Psoas muscle (tissue), 8 donors: Measurements from ENCODE around the gene ZNF691. TPM values are rescaled to one million over a fixed set of nuclear protein-coding genes. Genes with fewer than 3 reads are reported as not detected.
"Not testable (repeated sequence)": the region's sequence is repeated elsewhere in the genome, so short reads cannot be mapped to it uniquely, and the experiment has no call there.

ENCODE experiments used
- ATAC-seq, 4 donors: fragments of 200-7000 bp; cut with Tn5 transposase; one replicate each; pipeline ENCODE4 v1.9.1; 2020; ENCODE audit warnings: moderate library complexity in 3 of 4, mild to moderate bottlenecking in 2 of 4
- DNase-seq, 2 donors: peaks; one replicate each; pipeline ENCODE4 v3.0.0-alpha.2; 2020
- H3K27ac ChIP-seq: fragments of 200-600 bp; one replicate; pipeline ENCODE4 v1.8.0; 2022
- H3K27me3 ChIP-seq, 3 donors: fragments of 200-600 bp in 1 of 3; one replicate each; pipeline versions ENCODE4 v1.6.1 to v1.8.0; 2013 to 2022; ENCODE audit warnings: low read length in 2 of 3, mild to moderate bottlenecking in 2 of 3, moderate library complexity in 1 of 3; ENCODE audit not compliant: insufficient read depth in 3 of 3
- H3K36me3 ChIP-seq, 2 donors: fragments of 200-600 bp in 1 of 2; one replicate each; pipeline versions ENCODE4 v1.6.1 to v1.8.0; 2013 to 2022; ENCODE audit warnings: low read depth in 1 of 2, mild to moderate bottlenecking in 1 of 2, moderate library complexity in 1 of 2; ENCODE audit not compliant: insufficient read depth in 1 of 2
- H3K4me1 ChIP-seq: fragments of 200-600 bp; one replicate; pipeline ENCODE4 v1.8.0; 2022
- H3K4me3 ChIP-seq: fragments of 200-600 bp; one replicate; pipeline ENCODE4 v1.8.0; 2022; ENCODE audit warnings: mild to moderate bottlenecking
- H3K9me3 ChIP-seq: fragments of 200-600 bp; one replicate; pipeline ENCODE4 v1.8.0; 2022
- CTCF ChIP-seq: fragments of 200-600 bp; IDR thresholded peaks from one replicate; pipeline ENCODE4 v1.8.0; 2022; ENCODE audit warnings: antibody characterized with exemption
- WGBS, 3 donors: extraction: QIAGEN DNeasy Blood & Tissue Kit; methylation state at CpG; one replicate each; pipeline versions ENCODE4 v1.1.6 to v1.1.7; 2013; 5-methylcytosine and 5-hydroxymethylcytosine counted together
- intact Hi-C, 2 donors: fragments of 100-400 bp; cut with DNase I; formaldehyde crosslinking; loops; one replicate each; pipeline versions ENCODE4 v1.11.0 to v1.14.2; 2022
- polyA plus RNA-seq, 3 donors: library from polyadenylated mRNA; stranded (reverse); fragments of 200-250 nt; gene quantifications; one replicate each; pipeline ENCODE4 v1.2.3, GENCODE V29; 2013
- total RNA-seq, 4 donors: library from RNA; stranded (reverse); fragmentation: NEBNext Ultra II Directional in 2 of 4; extraction: Animal tissue kit (Norgen Biotek cat#: 25700) in 2 of 4; gene quantifications; one replicate each; pipeline versions ENCODE4 v1.2.1 to v1.2.4, GENCODE V29; 2021 to 2023
- donor health status: healthy with polysubstance abuse.
- donor health status: DM: no; HTN: no; CAD: no; lungs with moderate emphysema.
- donor health status: Bipolar disorder and iron deficiency.
- donor health status: healthy.
- donor health status: DM: yes; HTN: yes; CAD: no.
- donor health status: DM: no; HTN: no; CAD: no.
- donor health status: DM: no; HTN: no; CAD: no.
- donor health status: DM: yes; HTN: yes; CAD: no.

The ZNF691 gene
- total and polyA plus RNA-seq, 7 donors: 4.8 to 10.8 (median 7.0) TPM

GRCh38 chr1:42851420-42851819 is 5.0 kb downstream of the ZNF691 start:
- Histone ChIP-seq H3K27me3 (no peaks in the 10 kb centered on the region), H3K4me1 (peaks cover 13% of the 10 kb centered on the region), H3K4me3 (no peak overlapping the region), H3K9me3 (no peaks in the 10 kb centered on the region), H3K27ac (no peak overlapping the region), H3K36me3 (peaks cover 3 to 33% of the 10 kb centered on the region in 2 donors)
- no peak for ATAC-seq
- DNase-seq: no peak
- no peak for TF ChIP-seq CTCF
- 98 to 99% (median 99%) methylated on average over 15 of the region's 15 CpGs for WGBS, 3 donors
- intact Hi-C loops: no loop called here

- intact Hi-C loops: no loop called here
- H3K27me3 ChIP-seq: no peaks in the 10 kb centered on the region
- ATAC-seq: no peak
- H3K9me3 ChIP-seq: no peaks in the 10 kb centered on the region
- no peak overlapping the region for H3K27ac ChIP-seq
- H3K36me3 ChIP-seq: peaks cover 3 to 33% of the 10 kb centered on the region in 2 donors
- TF ChIP-seq CTCF: no peak
- no peak overlapping the region for H3K4me3 ChIP-seq
- 79 to 88% (median 84%) methylated on average over 2 of the region's 2 CpGs for WGBS, 3 donors
- peaks cover 13% of the 10 kb centered on the region for H3K4me1 ChIP-seq
- DNase-seq: no peak
These were observed 5.7 kb downstream of the ZNF691 start for GRCh38 chr1:42851960-42852607.

GRCh38 chr1:42852608-42852980 is 6.2 kb downstream of the ZNF691 start:
- no peak overlapping the region for H3K4me3 ChIP-seq
- H3K4me1 ChIP-seq: peaks cover 8% of the 10 kb centered on the region
- DNase-seq (no peak), ATAC-seq (no peak)
- TF ChIP-seq CTCF: no peak
- 41 to 50% (median 46%) methylated on average over 2 of the region's 2 CpGs for WGBS, 3 donors
- intact Hi-C loops: no loop called here
- H3K9me3 ChIP-seq: no peaks in the 10 kb centered on the region
- peaks cover 3 to 33% of the 10 kb centered on the region in 2 donors for H3K36me3 ChIP-seq
- no peak overlapping the region for H3K27ac ChIP-seq
- no peaks in the 10 kb centered on the region for H3K27me3 ChIP-seq

- peaks cover under 1% of the 10 kb centered on the region for H3K4me1 ChIP-seq
- H3K27me3 ChIP-seq: no peaks in the 10 kb centered on the region
- intact Hi-C loops: no loop called here
- DNase-seq: no peak
- TF ChIP-seq CTCF: no peak
- ATAC-seq: no peak
- WGBS, 3 donors: 56 to 72% (median 57%) methylated on average over 6 of the region's 6 CpGs
- peaks cover 3 to 33% of the 10 kb centered on the region in 2 donors for H3K36me3 ChIP-seq
- H3K9me3 ChIP-seq: no peaks in the 10 kb centered on the region
- no peak overlapping the region for H3K4me3 ChIP-seq
- H3K27ac ChIP-seq: no peak overlapping the region
These were observed 6.9 kb downstream of the ZNF691 start for GRCh38 chr1:42853116-42853884.

- intact Hi-C loops, H3K36me3 ChIP-seq, ATAC-seq, H3K27ac ChIP-seq, H3K9me3 ChIP-seq, H3K27me3 ChIP-seq, DNase-seq, H3K4me1 ChIP-seq, H3K4me3 ChIP-seq: not testable (repeated sequence)
- WGBS, 3 donors: 91 to 96% (median 93%) methylated on average over 3 of the region's 3 CpGs
These were observed 10.1 kb downstream of the ZNF691 start for GRCh38 chr1:42856554-42856953.

- H3K4me3 ChIP-seq, H3K36me3 ChIP-seq, H3K27ac ChIP-seq, intact Hi-C loops, H3K4me1 ChIP-seq, DNase-seq, H3K9me3 ChIP-seq, ATAC-seq, H3K27me3 ChIP-seq: not testable (repeated sequence)
- WGBS, 3 donors: 85 to 91% (median 87%) methylated on average over 5 of the region's 5 CpGs
These were observed 13.0 kb downstream of the ZNF691 start for GRCh38 chr1:42859366-42859765.
